Mesothelial cell of epicardium (in vitro differentiated cells): ENCODE results near the gene DOK6. TPM values are rescaled to one million over a fixed set of nuclear protein-coding genes. Genes with fewer than 3 reads are reported as not detected.

Experiments
- DNase-seq, 2 experiments: peaks; one replicate each; pipeline ENCODE4 v3.0.0; 2021; ENCODE audit warnings: low spot score in 2 of 2; ENCODE audit not compliant: unreplicated experiment in 2 of 2
- H3K27ac Mint-ChIP-seq: 2 replicates; pipeline ENCODE4 v1.8.0; 2021; ENCODE audit warnings: mixed read lengths
- H3K27me3 Mint-ChIP-seq: 2 replicates; pipeline ENCODE4 v1.8.0; 2021; ENCODE audit warnings: low read depth, mixed read lengths
- H3K36me3 Mint-ChIP-seq: 2 replicates; pipeline ENCODE4 v1.8.0; 2021; ENCODE audit warnings: mixed read lengths
- H3K4me1 Mint-ChIP-seq: 2 replicates; pipeline ENCODE4 v1.8.0; 2021; ENCODE audit warnings: mixed read lengths
- H3K4me3 Mint-ChIP-seq: 2 replicates; pipeline ENCODE4 v1.8.0; 2021; ENCODE audit warnings: mild to moderate bottlenecking, moderate library complexity, mixed read lengths
- H3K9me3 Mint-ChIP-seq: 2 replicates; pipeline ENCODE4 v1.8.0; 2021; ENCODE audit warnings: mixed read lengths
- CTCF ChIP-seq: fragments of 200-600 bp; sonication (generic); IDR thresholded peaks from one replicate; pipeline ENCODE4 v1.5.0; 2021; ENCODE audit warnings: antibody characterized with exemption; ENCODE audit not compliant: unreplicated experiment
- total RNA-seq: library from RNA; stranded (reverse); gene quantifications from 3 replicates; pipeline ENCODE4 v1.2.1, GENCODE V29; 2021

DOK6 gene
- total RNA-seq, 1 donor from 2014 or later = 4.9 TPM

GRCh38 chr18:69599377-69599776 is 198.7 kb downstream of the DOK6 start:
- H3K4me3 Mint-ChIP-seq = no peak overlapping the region
- DNase-seq = no peak
- H3K36me3 Mint-ChIP-seq = peaks cover 5% of the 10 kb centered on the region
- no peak overlapping the region for H3K27ac Mint-ChIP-seq
- H3K4me1 Mint-ChIP-seq = no peaks in the 10 kb centered on the region
- no peaks in the 10 kb centered on the region for H3K27me3 Mint-ChIP-seq
- peaks cover 28% of the 10 kb centered on the region for H3K9me3 Mint-ChIP-seq
- no peak for TF ChIP-seq CTCF

GRCh38 chr18:69612242-69612641 is 211.6 kb downstream of the DOK6 start:
- Mint-ChIP-seq H3K27me3 (no peaks in the 10 kb centered on the region), H3K36me3 (no peaks in the 10 kb centered on the region), H3K4me1 (no peaks in the 10 kb centered on the region), H3K4me3 (no peak overlapping the region), H3K9me3 (no peaks in the 10 kb centered on the region), H3K27ac (no peak overlapping the region)
- DNase-seq = no peak
- no peak for TF ChIP-seq CTCF

DNA sequence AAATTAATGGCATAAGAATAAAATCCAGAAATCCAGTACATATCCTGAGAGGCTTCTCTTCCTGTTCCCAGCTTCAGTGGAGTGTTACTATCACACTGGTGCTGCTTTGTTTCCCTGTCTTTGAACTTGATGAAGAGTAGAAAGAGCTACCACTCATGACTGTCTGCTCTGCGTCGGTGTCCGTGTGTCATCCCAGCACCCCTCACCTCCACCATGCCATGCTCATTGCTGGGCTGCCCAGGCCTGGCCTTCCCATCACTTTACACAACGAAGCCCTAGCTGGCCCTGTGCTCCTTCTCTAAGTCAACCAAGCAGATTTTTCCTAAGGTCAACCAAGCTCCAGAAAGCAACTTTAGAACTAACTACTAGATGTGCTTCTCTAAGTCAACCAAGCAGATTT is 215.4 kb downstream of the DOK6 start:
- H3K27me3 Mint-ChIP-seq = no peaks in the 10 kb centered on the region
- no peaks in the 10 kb centered on the region for H3K4me1 Mint-ChIP-seq
- no peaks in the 10 kb centered on the region for H3K9me3 Mint-ChIP-seq
- H3K36me3 Mint-ChIP-seq = no peaks in the 10 kb centered on the region
- H3K4me3 Mint-ChIP-seq = no peak overlapping the region
- no peak for DNase-seq
- no peak for TF ChIP-seq CTCF
- no peak overlapping the region for H3K27ac Mint-ChIP-seq

- DNase-seq = no peak
- no peak overlapping the region for H3K27ac Mint-ChIP-seq
- TF ChIP-seq CTCF = no peak
- peaks cover 3% of the 10 kb centered on the region for H3K4me1 Mint-ChIP-seq
- H3K36me3 Mint-ChIP-seq = no peaks in the 10 kb centered on the region
- H3K4me3 Mint-ChIP-seq = no peak overlapping the region
- H3K27me3 Mint-ChIP-seq = no peaks in the 10 kb centered on the region
- H3K9me3 Mint-ChIP-seq = no peaks in the 10 kb centered on the region
Observed at GRCh38 chr18:69617408-69617807, 216.7 kb downstream of the DOK6 start.

DNA sequence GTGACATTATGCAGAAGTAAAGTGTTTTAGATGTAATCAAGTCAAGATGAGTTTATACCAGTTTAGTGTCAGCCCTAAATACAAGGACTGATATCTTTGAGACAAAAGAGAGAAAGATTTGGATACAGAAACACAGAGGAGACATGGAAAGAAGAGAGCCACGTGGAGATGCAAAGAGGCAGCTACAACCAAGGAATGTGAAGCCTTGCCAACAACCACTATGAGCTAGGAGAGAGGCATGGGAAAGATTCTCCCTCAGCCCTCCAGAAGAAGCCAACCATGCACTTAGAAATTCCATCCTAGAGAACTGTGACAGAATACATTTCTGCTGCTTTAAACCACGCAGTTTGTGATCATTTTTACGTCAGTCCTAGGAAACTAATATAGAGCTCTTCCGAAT is 217.2 kb downstream of the DOK6 start:
- no peak overlapping the region for H3K4me3 Mint-ChIP-seq
- TF ChIP-seq CTCF = no peak
- H3K4me1 Mint-ChIP-seq = peaks cover 3% of the 10 kb centered on the region
- no peaks in the 10 kb centered on the region for H3K9me3 Mint-ChIP-seq
- no peak overlapping the region for H3K27ac Mint-ChIP-seq
- no peaks in the 10 kb centered on the region for H3K36me3 Mint-ChIP-seq
- DNase-seq = no peak
- no peaks in the 10 kb centered on the region for H3K27me3 Mint-ChIP-seq

GRCh38 chr18:69622184-69622583 is 221.5 kb downstream of the DOK6 start:
- no peak overlapping the region for H3K27ac Mint-ChIP-seq
- peaks cover 3% of the 10 kb centered on the region for H3K4me1 Mint-ChIP-seq
- H3K36me3 Mint-ChIP-seq = no peaks in the 10 kb centered on the region
- H3K9me3 Mint-ChIP-seq = no peaks in the 10 kb centered on the region
- TF ChIP-seq CTCF = no peak
- DNase-seq = no peak
- no peaks in the 10 kb centered on the region for H3K27me3 Mint-ChIP-seq
- no peak overlapping the region for H3K4me3 Mint-ChIP-seq
